Prostate gland (tissue), 2 donors: ENCODE results near the gene CCNI2. TPM values are rescaled to one million over a fixed set of nuclear protein-coding genes. Genes with fewer than 3 reads are reported as not detected.
A peak's percentile ranks its signal among the peaks of the same experiment; 100 is the strongest.

Source experiments
- DNase-seq: peaks from one replicate; pipeline ENCODE4 v3.0.0-alpha.2; 2019; ENCODE audit warnings: low spot score
- H3K27ac ChIP-seq, 2 donors: fragments of 200-600 bp; sonication (generic); 2 replicates each; pipeline ENCODE4 v1.5.1; 2017 to 2019
- H3K27me3 ChIP-seq: fragments of 200-600 bp; sonication (generic); replicated peaks from 2 replicates; pipeline ENCODE4 v1.5.1; 2019; ENCODE audit not compliant: insufficient read depth
- H3K36me3 ChIP-seq, 2 donors: fragments of 200-600 bp; sonication (generic); 1 replicate in 1 of 2; 2 replicates in 1 of 2; pipeline versions ENCODE4 v1.5.1 to v1.8.1; 2017 to 2019
- H3K4me1 ChIP-seq: fragments of 200-600 bp; sonication (generic); replicated peaks from 2 replicates; pipeline ENCODE4 v1.5.1; 2019
- H3K4me3 ChIP-seq, 2 donors: fragments of 200-600 bp; sonication (generic); 2 replicates each; pipeline ENCODE4 v1.5.1; 2017 to 2019
- H3K9me3 ChIP-seq: fragments of 200-600 bp; sonication (generic); 2 replicates; pipeline ENCODE4 v1.5.1; 2017
- CTCF ChIP-seq, 4 experiments: fragments of 200-600 bp in 2 of 4; fragments of 450-650 bp in 2 of 4; sonication (generic) in 2 of 4; IDR thresholded peaks; 1 replicate in 3 of 4; 2 replicates in 1 of 4; pipeline ENCODE4 v1.5.1; 2016 to 2019; ENCODE audit warnings: antibody characterized with exemption in 4 of 4, mild to moderate bottlenecking in 2 of 4, moderate library complexity in 2 of 4
- POLR2A ChIP-seq: fragments of 450-650 bp; IDR thresholded peaks from one replicate; pipeline ENCODE4 v1.6.1; 2016; ENCODE audit warnings: antibody characterized with exemption, mild to moderate bottlenecking
- POLR2AphosphoS5 ChIP-seq: sonication (generic); formaldehyde crosslinking; IDR thresholded peaks from one replicate; pipeline ENCODE4 v1.6.1; 2017; ENCODE audit warnings: antibody characterized with exemption
- WGBS: methylation state at CpG from one replicate; pipeline ENCODE4 v1.1.5; 2018; 5-methylcytosine and 5-hydroxymethylcytosine counted together
- intact Hi-C: fragments of 100-400 bp; cut with DNase I; formaldehyde crosslinking; loops from one replicate; pipeline ENCODE4 v1.14.2; 2022
- total RNA-seq, 2 donors: library from RNA; depleted of rRNA; stranded (reverse); fragments of >200 nt; gene quantifications; one replicate each; pipeline ENCODE4 v1.1.0, GENCODE V29; 2016

The CCNI2 gene, protein sequence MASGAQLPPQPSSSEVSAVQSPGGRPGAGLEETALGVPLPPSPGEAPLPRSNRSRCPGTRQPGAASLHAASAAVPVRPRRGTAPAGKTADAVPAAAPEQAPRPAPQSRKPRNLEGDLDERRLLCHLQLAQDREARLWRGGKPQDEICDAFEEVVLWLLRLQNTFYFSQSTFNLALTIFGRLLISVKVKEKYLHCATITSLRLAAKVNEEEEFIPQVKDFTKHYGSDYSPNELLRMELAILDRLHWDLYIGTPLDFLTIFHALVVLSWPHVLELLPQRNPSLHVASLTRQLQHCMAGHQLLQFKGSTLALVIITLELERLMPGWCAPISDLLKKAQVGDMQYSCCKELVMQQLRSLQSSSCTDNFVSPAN
- total RNA-seq, result 1 to 10 TPM in 1 of 2 donors, not detected in 1; 5.9 TPM

GRCh38 chr5:132746954-132747615, at the start of gene CCNI2:
Gene CCNI2, plus strand, starts transcription at chr5:132747426. Its CDS starts 70 bp downstream, at chr5:132747496.
- Histone ChIP-seq H3K27ac (no peak within 1 kb of the TSS), H3K4me1 (no peaks in the 10 kb centered on the region), H3K4me3 (peak within 1 kb of the TSS; percentile 34 to 48), H3K9me3 (no peaks in the 10 kb centered on the region), H3K36me3 (no peaks in the 10 kb centered on the region), H3K27me3 (no peaks in the 10 kb centered on the region)
- TF ChIP-seq POLR2A (no peak), CTCF (IDR thresholded peaks at IDR 0.05) (peak in 2 of 4 experiments; percentile 13 to 36)
- WGBS, result 7% methylated on average over 25 of the region's 59 CpGs
- intact Hi-C loops, result no loop called here
- peak; percentile 38 for DNase-seq

GRCh38 chr5:132704875-132705274, 42.4 kb upstream of the CCNI2 start:
- intact Hi-C loops, result no loop called here
- Histone ChIP-seq H3K36me3 (no peaks in the 10 kb centered on the region), H3K4me1 (no peaks in the 10 kb centered on the region), H3K27ac (no peak overlapping the region), H3K4me3 (no peak overlapping the region), H3K27me3 (no peaks in the 10 kb centered on the region), H3K9me3 (no peaks in the 10 kb centered on the region)
- WGBS, result 96% methylated on average over 1 of the region's 1 CpG
- TF ChIP-seq POLR2A (no peak), CTCF (IDR thresholded peaks at IDR 0.05) (no peak), POLR2AphosphoS5 (no peak)
- DNase-seq, result no peak

DNA sequence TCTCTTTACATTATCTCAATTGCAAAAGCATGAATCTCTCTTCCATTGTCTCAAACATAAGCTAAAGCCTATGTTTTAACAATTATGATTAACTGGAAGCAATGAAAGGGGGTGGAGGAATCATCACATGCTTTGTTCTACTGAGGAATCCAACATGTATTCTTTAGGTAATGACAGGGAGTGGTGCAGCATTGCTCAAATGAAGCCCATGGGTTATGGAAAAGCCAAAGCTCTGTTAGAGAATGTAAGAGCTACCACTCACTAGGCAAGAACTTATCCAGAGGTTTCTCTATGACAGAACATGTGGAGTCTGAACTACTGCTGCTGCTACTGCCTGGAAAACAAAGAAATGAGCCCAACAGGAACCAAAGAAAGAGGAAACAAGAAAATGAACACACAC, 38.6 kb upstream of the CCNI2 start:
- DNase-seq, result no peak
- Histone ChIP-seq H3K36me3 (no peaks in the 10 kb centered on the region), H3K4me1 (no peaks in the 10 kb centered on the region), H3K27ac (no peak overlapping the region), H3K4me3 (no peak overlapping the region), H3K9me3 (no peaks in the 10 kb centered on the region), H3K27me3 (no peaks in the 10 kb centered on the region)
- TF ChIP-seq POLR2A, result no peak
- no peak for TF ChIP-seq CTCF (IDR thresholded peaks at IDR 0.05)
- no peak for TF ChIP-seq POLR2AphosphoS5
- intact Hi-C loops, result no loop called here

- Histone ChIP-seq H3K36me3 (no peaks in the 10 kb centered on the region), H3K9me3 (no peaks in the 10 kb centered on the region), H3K27ac (no peak overlapping the region), H3K4me3 (no peak overlapping the region), H3K27me3 (no peaks in the 10 kb centered on the region), H3K4me1 (no peaks in the 10 kb centered on the region)
- intact Hi-C loops, result no loop called here
- DNase-seq, result no peak
- TF ChIP-seq CTCF (IDR thresholded peaks at IDR 0.05) (peak in 3 of 4 experiments; percentile 35 to 54 (median 49)), POLR2A (no peak), POLR2AphosphoS5 (no peak)
- WGBS, result 69% methylated on average over 11 of the region's 11 CpGs
Measured at GRCh38 chr5:132714456-132715307, 32.5 kb upstream of the CCNI2 start.
